HEK293 (cell line): ENCODE results near the gene TMEM11.

Experiments used
- CTCF ChIA-PET: fragments of 350-600 bp; formaldehyde crosslinking; extraction: SDS; loops from one replicate; lab custom pipeline; 2021; ENCODE audit warnings: antibody characterized with exemption; lab: Yijun Ruan, JAX
- POLR2A ChIA-PET: fragments of 300-600 bp; formaldehyde crosslinking; extraction: SDS; loops from one replicate; lab custom pipeline; 2020; ENCODE audit warnings: antibody characterized with exemption, inconsistent platforms; lab: Yijun Ruan, JAX
- H3K27ac ChIP-seq: fragments of 200-500 bp; sonication (Bioruptor generic); 2 replicates; pipeline ENCODE4 v1.5.1; 2014; ENCODE audit warnings: low read depth, low read length, control low read depth, inconsistent platforms; ENCODE audit errors: extremely low read depth
- H3K36me3 ChIP-seq, 2 experiments: fragments of 200-500 bp in 1 of 2; sonication (Bioruptor generic) in 1 of 2; 1 replicate in 1 of 2; 2 replicates in 1 of 2; pipeline ENCODE4 v1.5.1; 2014 to 2017; ENCODE audit warnings: inconsistent platforms in 2 of 2, low read length in 2 of 2; ENCODE audit not compliant: control insufficient read depth in 2 of 2, insufficient read depth in 1 of 2
- H3K4me1 ChIP-seq: fragments of 200-500 bp; sonication (Bioruptor generic); 2 replicates; pipeline ENCODE4 v1.5.1; 2014; ENCODE audit warnings: mild to moderate bottlenecking, low read length, inconsistent platforms; ENCODE audit not compliant: control insufficient read depth, insufficient read depth
- H3K4me3 ChIP-seq: 2 replicates; pipeline ENCODE4 v1.5.1; 2011; ENCODE audit warnings: low read depth, mild to moderate bottlenecking, control low read depth, low read length, moderate library complexity
- H3K9me3 ChIP-seq: fragments of 200-500 bp; sonication (Bioruptor generic); 2 replicates; pipeline ENCODE4 v1.5.1; 2014; ENCODE audit warnings: low read depth, low read length, inconsistent platforms; ENCODE audit not compliant: control insufficient read depth, insufficient read depth
- BCL11A ChIP-seq: fragments of 450-650 bp; formaldehyde crosslinking; IDR thresholded peaks from 2 replicates; pipeline ENCODE4 v1.5.1; 2016; ENCODE audit warnings: low read depth, missing biosample characterization, missing genetic modification characterization
- REPIN1 ChIP-seq: fragments of 450-650 bp; formaldehyde crosslinking; IDR thresholded peaks from 2 replicates; pipeline ENCODE4 v1.5.1; 2017; ENCODE audit warnings: missing biosample characterization, missing genetic modification characterization, low read depth
- ZFP37 ChIP-seq: fragments of 450-650 bp; formaldehyde crosslinking; IDR thresholded peaks from 2 replicates; pipeline ENCODE4 v1.5.1; 2016; ENCODE audit warnings: missing biosample characterization, missing genetic modification characterization
- ZNF174 ChIP-seq: fragments of 450-650 bp; formaldehyde crosslinking; IDR thresholded peaks from 2 replicates; pipeline ENCODE4 v1.5.0; 2017; ENCODE audit warnings: missing biosample characterization, mild to moderate bottlenecking, missing genetic modification characterization
- ZNF2 ChIP-seq: fragments of 450-650 bp; formaldehyde crosslinking; IDR thresholded peaks from 2 replicates; pipeline ENCODE4 v1.5.1; 2016; ENCODE audit warnings: missing biosample characterization, missing genetic modification characterization
- ZNF223 ChIP-seq: fragments of 450-650 bp; formaldehyde crosslinking; IDR thresholded peaks from 2 replicates; pipeline ENCODE4 v1.5.1; 2016; ENCODE audit warnings: missing biosample characterization, missing genetic modification characterization
- ZNF426 ChIP-seq: fragments of 450-650 bp; formaldehyde crosslinking; IDR thresholded peaks from 2 replicates; pipeline ENCODE4 v1.5.1; 2017; ENCODE audit warnings: missing biosample characterization, missing genetic modification characterization, mild to moderate bottlenecking, inconsistent platforms, moderate library complexity
- ZNF558 ChIP-seq: fragments of 450-650 bp; formaldehyde crosslinking; IDR thresholded peaks from 2 replicates; pipeline ENCODE4 v1.5.1; 2016; ENCODE audit warnings: missing biosample characterization, missing genetic modification characterization
- ZNF560 ChIP-seq: fragments of 450-650 bp; formaldehyde crosslinking; IDR thresholded peaks from 2 replicates; pipeline ENCODE4 v1.5.1; 2017; ENCODE audit warnings: missing biosample characterization, missing genetic modification characterization, borderline replicate concordance
- ZNF843 ChIP-seq: fragments of 450-650 bp; formaldehyde crosslinking; IDR thresholded peaks from 2 replicates; pipeline ENCODE4 v1.5.1; 2016; ENCODE audit warnings: missing biosample characterization, missing genetic modification characterization
- TF ChIP-seq, protein P1 (sequence below): fragments of 450-650 bp; formaldehyde crosslinking; IDR thresholded peaks from 2 replicates; pipeline ENCODE4 v1.5.1; 2016; ENCODE audit warnings: missing biosample characterization, missing genetic modification characterization
- TF ChIP-seq, protein P2 (sequence below): fragments of 450-650 bp; IDR thresholded peaks from 2 replicates; pipeline ENCODE4 v1.5.1; 2018; ENCODE audit warnings: missing biosample characterization, missing genetic modification characterization
- TF ChIP-seq, protein P3 (sequence below): fragments of 450-650 bp; formaldehyde crosslinking; IDR thresholded peaks from 2 replicates; pipeline ENCODE4 v1.5.1; 2016; ENCODE audit warnings: missing biosample characterization, missing genetic modification characterization
- TF ChIP-seq, protein P4 (sequence below): fragments of 450-650 bp; formaldehyde crosslinking; IDR thresholded peaks from 2 replicates; pipeline ENCODE4 v1.5.1; 2017; ENCODE audit warnings: missing biosample characterization, missing genetic modification characterization
- TF ChIP-seq, protein P5 (sequence below): fragments of 450-650 bp; formaldehyde crosslinking; IDR thresholded peaks from 2 replicates; pipeline ENCODE4 v1.5.1; 2017; ENCODE audit warnings: missing biosample characterization, missing genetic modification characterization

Gene TMEM11

DNA sequence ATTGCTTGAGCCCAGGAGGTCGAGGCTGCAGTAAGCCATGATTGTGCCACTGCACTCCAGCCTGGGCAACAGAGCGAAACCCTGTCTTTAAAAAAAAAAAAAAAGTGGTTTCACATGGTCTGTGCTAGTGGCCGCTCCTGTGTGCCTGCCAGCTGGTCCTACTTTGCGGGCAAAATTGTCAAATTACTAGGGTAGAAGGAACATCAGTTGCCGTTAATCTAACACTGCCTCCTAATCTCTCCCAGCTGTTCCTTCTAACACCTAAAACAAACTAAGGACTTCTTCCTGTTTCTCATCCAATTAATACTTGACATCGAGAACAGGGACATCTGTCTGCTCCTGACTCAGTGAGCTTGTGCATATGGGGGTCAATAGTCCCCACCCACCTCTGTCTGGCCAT, 23.9 kb downstream of the TMEM11 start:
- Histone ChIP-seq H3K27ac (no peak overlapping the region), H3K4me1 (no peaks in the 10 kb centered on the region), H3K9me3 (no peaks in the 10 kb centered on the region), H3K4me3 (no peak overlapping the region), H3K36me3 (peaks cover 5 to 54% of the 10 kb centered on the region in 2 experiments; a peak in 2 of 3 replicates)
- ChIA-PET POLR2A (interaction anchor here (1.0 kb wide), 1 partner anchor 147 kb away, joined by 3 read pairs; no protein-coding TSS in a partner anchor), CTCF (interaction anchor here (0.5 to 0.8 kb wide), 2 partner anchors 26 to 90 kb away, joined by 3 to 4 read pairs; no protein-coding TSS in a partner anchor)
- TF ChIP-seq ZFP37 (tag by site-specific recombination) (no peak), ZNF558 (tag by site-specific recombination) (no peak), REPIN1 (tag by site-specific recombination) (no peak), ZNF426 (tag by site-specific recombination) (no peak), ZNF223 (tag by site-specific recombination) (no peak), ZNF2 (tag by site-specific recombination) (no peak), ZNF560 (no peak), BCL11A (tag by site-specific recombination) (no peak), ZNF843 (tag by site-specific recombination) (no peak)
- TF ChIP-seq, protein P1, sequence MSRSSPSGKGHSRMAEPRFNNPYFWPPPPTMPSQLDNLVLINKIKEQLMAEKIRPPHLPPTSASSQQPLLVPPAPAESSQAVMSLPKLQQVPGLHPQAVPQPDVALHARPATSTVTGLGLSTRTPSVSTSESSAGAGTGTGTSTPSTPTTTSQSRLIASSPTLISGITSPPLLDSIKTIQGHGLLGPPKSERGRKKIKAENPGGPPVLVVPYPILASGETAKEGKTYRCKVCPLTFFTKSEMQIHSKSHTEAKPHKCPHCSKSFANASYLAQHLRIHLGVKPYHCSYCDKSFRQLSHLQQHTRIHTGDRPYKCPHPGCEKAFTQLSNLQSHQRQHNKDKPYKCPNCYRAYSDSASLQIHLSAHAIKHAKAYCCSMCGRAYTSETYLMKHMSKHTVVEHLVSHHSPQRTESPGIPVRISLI (tag by site-specific recombination): no peak
- TF ChIP-seq, protein P2, sequence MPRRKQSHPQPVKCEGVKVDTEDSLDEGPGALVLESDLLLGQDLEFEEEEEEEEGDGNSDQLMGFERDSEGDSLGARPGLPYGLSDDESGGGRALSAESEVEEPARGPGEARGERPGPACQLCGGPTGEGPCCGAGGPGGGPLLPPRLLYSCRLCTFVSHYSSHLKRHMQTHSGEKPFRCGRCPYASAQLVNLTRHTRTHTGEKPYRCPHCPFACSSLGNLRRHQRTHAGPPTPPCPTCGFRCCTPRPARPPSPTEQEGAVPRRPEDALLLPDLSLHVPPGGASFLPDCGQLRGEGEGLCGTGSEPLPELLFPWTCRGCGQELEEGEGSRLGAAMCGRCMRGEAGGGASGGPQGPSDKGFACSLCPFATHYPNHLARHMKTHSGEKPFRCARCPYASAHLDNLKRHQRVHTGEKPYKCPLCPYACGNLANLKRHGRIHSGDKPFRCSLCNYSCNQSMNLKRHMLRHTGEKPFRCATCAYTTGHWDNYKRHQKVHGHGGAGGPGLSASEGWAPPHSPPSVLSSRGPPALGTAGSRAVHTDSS (tag by site-specific recombination): no peak
- TF ChIP-seq, protein P3, sequence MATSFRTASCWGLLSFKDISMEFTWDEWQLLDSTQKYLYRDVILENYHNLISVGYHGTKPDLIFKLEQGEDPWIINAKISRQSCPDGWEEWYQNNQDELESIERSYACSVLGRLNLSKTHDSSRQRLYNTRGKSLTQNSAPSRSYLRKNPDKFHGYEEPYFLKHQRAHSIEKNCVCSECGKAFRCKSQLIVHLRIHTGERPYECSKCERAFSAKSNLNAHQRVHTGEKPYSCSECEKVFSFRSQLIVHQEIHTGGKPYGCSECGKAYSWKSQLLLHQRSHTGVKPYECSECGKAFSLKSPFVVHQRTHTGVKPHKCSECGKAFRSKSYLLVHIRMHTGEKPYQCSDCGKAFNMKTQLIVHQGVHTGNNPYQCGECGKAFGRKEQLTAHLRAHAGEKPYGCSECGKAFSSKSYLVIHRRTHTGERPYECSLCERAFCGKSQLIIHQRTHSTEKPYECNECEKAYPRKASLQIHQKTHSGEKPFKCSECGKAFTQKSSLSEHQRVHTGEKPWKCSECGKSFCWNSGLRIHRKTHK (tag by site-specific recombination): no peak

DNA sequence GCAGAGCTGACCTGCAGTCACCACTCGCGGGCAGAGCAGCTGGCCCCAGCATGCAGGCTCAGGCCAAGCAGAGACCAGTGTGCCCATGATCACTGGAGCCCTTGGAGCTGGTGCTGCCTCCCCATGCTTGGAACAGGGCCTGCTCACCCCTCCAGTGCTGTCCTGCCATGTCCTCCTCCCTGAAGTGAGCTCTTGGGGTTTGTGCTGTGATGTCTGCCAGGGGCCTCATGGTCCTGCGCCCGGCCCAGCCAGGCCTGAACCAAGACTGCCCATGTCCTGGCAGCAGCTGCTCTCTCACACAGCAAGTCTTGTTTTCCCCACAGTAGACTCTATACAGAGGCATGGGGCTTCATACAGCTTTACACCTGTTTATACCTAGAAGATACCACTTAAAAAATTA, 24.6 kb downstream of the TMEM11 start:
- H3K4me3 ChIP-seq: no peak overlapping the region
- H3K4me1 ChIP-seq: no peaks in the 10 kb centered on the region
- ChIA-PET CTCF (interaction anchor here (0.8 kb wide), 1 partner anchor 90 kb away, joined by 3 read pairs; no protein-coding TSS in a partner anchor), POLR2A (no interaction called here)
- TF ChIP-seq, protein P4, sequence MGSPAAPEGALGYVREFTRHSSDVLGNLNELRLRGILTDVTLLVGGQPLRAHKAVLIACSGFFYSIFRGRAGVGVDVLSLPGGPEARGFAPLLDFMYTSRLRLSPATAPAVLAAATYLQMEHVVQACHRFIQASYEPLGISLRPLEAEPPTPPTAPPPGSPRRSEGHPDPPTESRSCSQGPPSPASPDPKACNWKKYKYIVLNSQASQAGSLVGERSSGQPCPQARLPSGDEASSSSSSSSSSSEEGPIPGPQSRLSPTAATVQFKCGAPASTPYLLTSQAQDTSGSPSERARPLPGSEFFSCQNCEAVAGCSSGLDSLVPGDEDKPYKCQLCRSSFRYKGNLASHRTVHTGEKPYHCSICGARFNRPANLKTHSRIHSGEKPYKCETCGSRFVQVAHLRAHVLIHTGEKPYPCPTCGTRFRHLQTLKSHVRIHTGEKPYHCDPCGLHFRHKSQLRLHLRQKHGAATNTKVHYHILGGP (tag by site-specific recombination): no peak
- TF ChIP-seq, protein P5, sequence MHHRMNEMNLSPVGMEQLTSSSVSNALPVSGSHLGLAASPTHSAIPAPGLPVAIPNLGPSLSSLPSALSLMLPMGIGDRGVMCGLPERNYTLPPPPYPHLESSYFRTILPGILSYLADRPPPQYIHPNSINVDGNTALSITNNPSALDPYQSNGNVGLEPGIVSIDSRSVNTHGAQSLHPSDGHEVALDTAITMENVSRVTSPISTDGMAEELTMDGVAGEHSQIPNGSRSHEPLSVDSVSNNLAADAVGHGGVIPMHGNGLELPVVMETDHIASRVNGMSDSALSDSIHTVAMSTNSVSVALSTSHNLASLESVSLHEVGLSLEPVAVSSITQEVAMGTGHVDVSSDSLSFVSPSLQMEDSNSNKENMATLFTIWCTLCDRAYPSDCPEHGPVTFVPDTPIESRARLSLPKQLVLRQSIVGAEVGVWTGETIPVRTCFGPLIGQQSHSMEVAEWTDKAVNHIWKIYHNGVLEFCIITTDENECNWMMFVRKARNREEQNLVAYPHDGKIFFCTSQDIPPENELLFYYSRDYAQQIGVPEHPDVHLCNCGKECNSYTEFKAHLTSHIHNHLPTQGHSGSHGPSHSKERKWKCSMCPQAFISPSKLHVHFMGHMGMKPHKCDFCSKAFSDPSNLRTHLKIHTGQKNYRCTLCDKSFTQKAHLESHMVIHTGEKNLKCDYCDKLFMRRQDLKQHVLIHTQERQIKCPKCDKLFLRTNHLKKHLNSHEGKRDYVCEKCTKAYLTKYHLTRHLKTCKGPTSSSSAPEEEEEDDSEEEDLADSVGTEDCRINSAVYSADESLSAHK: no peak
- no peak for TF ChIP-seq ZNF174 (tag by site-specific recombination)
- H3K36me3 ChIP-seq: peaks cover 10 to 61% of the 10 kb centered on the region in 2 experiments
- no peaks in the 10 kb centered on the region for H3K9me3 ChIP-seq
- no peak overlapping the region for H3K27ac ChIP-seq
